Measurements from ENCODE around the gene ATP5PF.
A peak's percentile ranks its signal among the peaks of the same experiment; 100 is the strongest.
"Not testable (repeated sequence)": the region's sequence is repeated elsewhere in the genome, so short reads cannot be mapped to it uniquely, and the experiment has no call there.

Gene ATP5PF

GRCh38 chr21:25734904-25735645, at the start of gene ATP5PF, which contains the start of gene GABPA:
ATP5PF (minus strand) TSS chr21:25734904; CDS start chr21:25729794, 5,110 bp downstream.
GABPA (plus strand) TSS chr21:25734972; CDS start chr21:25741599, 6,627 bp downstream.
- 0 out of 2 replicates have a peak, but pooled peaks cover 4% of the 10 kb centered on the region for H4K20me1 ChIP-seq (ENCODE audit: insufficient read depth, low read length)
- H3K9ac ChIP-seq (ENCODE audit: low read length): peak within 1 kb of the TSS; percentile 96
- H3K9me3 ChIP-seq (ENCODE audit: insufficient read depth, low read length): no peaks in the 10 kb centered on the region

GRCh38 chr21:25778126-25778875, 43.6 kb upstream of the ATP5PF start:
- H2AFZ ChIP-seq (ENCODE audit: low read depth, low read length); H3K4me3 ChIP-seq (ENCODE audit: low read length); H3K27ac ChIP-seq (ENCODE audit: low read length); H4K20me1 ChIP-seq (ENCODE audit: insufficient read depth, low read length); H3K4me2 ChIP-seq (ENCODE audit: low read length); H3K27me3 ChIP-seq (ENCODE audit: low read depth, low read length); H3K4me1 ChIP-seq (ENCODE audit: low read length); H3K36me3 ChIP-seq (replicated peaks; ENCODE audit: low read depth, low read length); H3K9me3 ChIP-seq (ENCODE audit: insufficient read depth, low read length); H3K79me2 ChIP-seq (ENCODE audit: low read length); H3K9ac ChIP-seq (ENCODE audit: low read length): not testable (repeated sequence)

More at GRCh38 chr21:25734904-25735645, at the start of gene ATP5PF, which contains the start of gene GABPA:
- Histone ChIP-seq H3K79me2 (ENCODE audit: low read length) (peaks cover 88% of the 10 kb centered on the region), H3K4me2 (ENCODE audit: low read length) (peak within 1 kb of the TSS; percentile 98), H3K4me1 (ENCODE audit: low read length) (peaks cover 16% of the 10 kb centered on the region), H2AFZ (ENCODE audit: low read depth, low read length) (peak within 1 kb of the TSS; percentile 98), H3K4me3 (ENCODE audit: low read length) (peak within 1 kb of the TSS; percentile 97), H3K27me3 (ENCODE audit: low read depth, low read length) (no peaks in the 10 kb centered on the region), H3K36me3 (replicated peaks; ENCODE audit: low read depth, low read length) (peaks cover 2% of the 10 kb centered on the region), H3K27ac (ENCODE audit: low read length) (peak within 1 kb of the TSS; percentile 97)
- no peak for TF ChIP-seq CTCF (IDR thresholded peaks at IDR 0.05; ENCODE audit: low read depth, low read length)
- TF ChIP-seq EZH2phosphoT487 (IDR thresholded peaks at IDR 0.05; ENCODE audit: low read depth): no peak

- peaks cover 9% of the 10 kb centered on the region for H3K4me1 ChIP-seq (ENCODE audit: low read length)
- H3K4me3 ChIP-seq (ENCODE audit: low read length): no peak overlapping the region
- no peak overlapping the region for H3K4me2 ChIP-seq (ENCODE audit: low read length)
- no peak overlapping the region for H3K9ac ChIP-seq (ENCODE audit: low read length)
- no peaks in the 10 kb centered on the region for H3K79me2 ChIP-seq (ENCODE audit: low read length)
- no peaks in the 10 kb centered on the region for H3K27me3 ChIP-seq (ENCODE audit: low read depth, low read length)
- H3K9me3 ChIP-seq (ENCODE audit: insufficient read depth, low read length): no peaks in the 10 kb centered on the region
- H3K36me3 ChIP-seq (replicated peaks; ENCODE audit: low read depth, low read length): no peaks in the 10 kb centered on the region
- no peak overlapping the region for H3K27ac ChIP-seq (ENCODE audit: low read length)
- H4K20me1 ChIP-seq (ENCODE audit: insufficient read depth, low read length): no peaks in the 10 kb centered on the region
- TF ChIP-seq CTCF (IDR thresholded peaks at IDR 0.05; ENCODE audit: low read depth, low read length) (no peak), EZH2phosphoT487 (IDR thresholded peaks at IDR 0.05; ENCODE audit: low read depth) (no peak)
- H2AFZ ChIP-seq (ENCODE audit: low read depth, low read length): no peak overlapping the region
Observed at GRCh38 chr21:25776440-25776839, 41.7 kb upstream of the ATP5PF start.

GRCh38 chr21:25772686-25773085, 38.0 kb upstream of the ATP5PF start:
- Histone ChIP-seq H3K27me3 (ENCODE audit: low read depth, low read length) (no peaks in the 10 kb centered on the region), H3K9ac (ENCODE audit: low read length) (no peak overlapping the region), H3K4me2 (ENCODE audit: low read length) (no peak overlapping the region), H3K79me2 (ENCODE audit: low read length) (no peaks in the 10 kb centered on the region), H3K27ac (ENCODE audit: low read length) (no peak overlapping the region), H3K4me3 (ENCODE audit: low read length) (no peak overlapping the region), H3K9me3 (ENCODE audit: insufficient read depth, low read length) (no peaks in the 10 kb centered on the region), H3K36me3 (replicated peaks; ENCODE audit: low read depth, low read length) (peaks cover 2% of the 10 kb centered on the region), H2AFZ (ENCODE audit: low read depth, low read length) (no peak overlapping the region), H4K20me1 (ENCODE audit: insufficient read depth, low read length) (no peaks in the 10 kb centered on the region), H3K4me1 (ENCODE audit: low read length) (peaks cover 9% of the 10 kb centered on the region)
- TF ChIP-seq EZH2phosphoT487 (IDR thresholded peaks at IDR 0.05; ENCODE audit: low read depth) (no peak), CTCF (IDR thresholded peaks at IDR 0.05; ENCODE audit: low read depth, low read length) (no peak)

All from OCI-LY3 (cell line).